NOMO-1 treated with DMSO at 0.1 percent for 48 hours (cell line): ENCODE data around the gene NTRK2.

Source experiments
- DNase-seq: peaks from one replicate; lab custom pipeline; 2025; ENCODE audit not compliant: unreplicated experiment; lab: John Stamatoyannopoulos, UW

The NTRK2 gene

DNA sequence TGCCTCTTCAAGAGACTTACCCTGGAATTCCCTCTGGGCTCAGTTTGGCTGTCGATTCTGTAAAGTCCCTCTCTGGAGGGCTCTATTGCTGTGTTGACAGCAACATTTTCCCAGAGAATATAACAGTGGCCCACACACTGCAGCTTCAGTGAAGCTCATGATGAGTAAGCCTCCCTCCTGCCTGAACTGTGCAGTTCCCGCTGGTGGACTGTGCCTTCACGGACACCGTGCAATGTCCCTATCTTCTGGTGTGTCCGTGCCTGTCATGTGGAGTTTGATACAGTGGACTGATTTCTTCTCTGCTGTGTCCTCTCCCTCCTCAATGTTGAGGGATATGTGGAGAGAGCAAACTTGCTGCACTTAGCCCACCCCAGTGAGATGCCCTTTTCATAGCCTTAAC is 109.0 kb downstream of the NTRK2 start:
- DNase-seq = no peak

DNA sequence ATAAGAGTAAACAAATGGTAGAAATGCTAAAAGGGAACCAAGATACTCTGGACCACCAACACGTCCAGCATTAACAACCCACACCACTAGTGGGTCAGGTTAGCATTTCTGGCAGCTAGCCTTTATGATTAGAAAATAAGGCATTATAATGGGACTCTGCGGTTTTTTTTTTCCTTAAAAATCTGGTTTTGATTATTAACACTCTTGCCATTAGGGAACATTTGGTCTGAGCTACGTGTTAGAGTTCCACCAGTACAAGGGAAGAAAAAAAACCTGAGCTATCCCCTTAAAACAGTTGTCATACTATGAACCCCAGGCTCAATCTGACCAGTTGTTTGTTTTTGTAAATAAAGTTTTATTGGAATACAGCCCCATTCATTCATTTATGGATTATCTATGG is 110.4 kb downstream of the NTRK2 start:
- no peak for DNase-seq

DNA sequence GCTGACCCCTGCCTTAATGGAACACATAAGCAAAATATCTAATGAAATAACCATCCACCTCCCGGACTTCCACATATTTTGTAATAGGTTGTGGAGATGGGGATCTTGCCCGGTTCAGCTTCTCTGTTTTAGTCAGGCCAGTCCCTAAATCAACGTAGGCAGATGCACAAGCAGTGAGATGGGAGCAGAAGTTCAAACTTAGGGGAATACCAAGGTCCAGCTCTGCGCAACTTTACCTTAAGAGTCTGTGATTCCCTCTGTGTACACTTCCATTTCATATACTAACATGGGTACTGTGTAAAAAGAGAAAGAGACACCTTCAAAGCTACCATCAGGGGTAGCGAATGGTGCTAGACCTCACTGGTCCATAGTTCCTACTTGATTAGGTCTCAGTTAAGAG is 110.9 kb downstream of the NTRK2 start:
- DNase-seq = no peak

DNA sequence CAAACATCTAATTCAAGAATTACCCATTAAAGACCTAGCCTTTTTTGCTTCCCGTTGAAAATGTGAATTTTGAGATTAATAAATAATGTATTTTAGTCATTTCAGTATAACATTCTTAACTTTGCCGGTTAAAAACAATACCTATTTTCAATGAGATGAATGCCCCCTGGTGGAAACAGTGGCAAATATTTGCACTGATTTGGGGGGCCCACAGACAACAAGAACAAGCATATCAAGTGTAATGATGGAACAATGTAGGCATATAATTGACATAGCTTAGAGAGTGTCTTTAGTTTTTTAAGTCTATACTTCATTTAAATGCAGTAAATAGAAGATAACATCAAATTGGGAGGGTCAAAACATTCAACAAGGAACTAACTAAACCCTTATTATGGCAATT is 111.9 kb downstream of the NTRK2 start:
- DNase-seq = no peak

DNA sequence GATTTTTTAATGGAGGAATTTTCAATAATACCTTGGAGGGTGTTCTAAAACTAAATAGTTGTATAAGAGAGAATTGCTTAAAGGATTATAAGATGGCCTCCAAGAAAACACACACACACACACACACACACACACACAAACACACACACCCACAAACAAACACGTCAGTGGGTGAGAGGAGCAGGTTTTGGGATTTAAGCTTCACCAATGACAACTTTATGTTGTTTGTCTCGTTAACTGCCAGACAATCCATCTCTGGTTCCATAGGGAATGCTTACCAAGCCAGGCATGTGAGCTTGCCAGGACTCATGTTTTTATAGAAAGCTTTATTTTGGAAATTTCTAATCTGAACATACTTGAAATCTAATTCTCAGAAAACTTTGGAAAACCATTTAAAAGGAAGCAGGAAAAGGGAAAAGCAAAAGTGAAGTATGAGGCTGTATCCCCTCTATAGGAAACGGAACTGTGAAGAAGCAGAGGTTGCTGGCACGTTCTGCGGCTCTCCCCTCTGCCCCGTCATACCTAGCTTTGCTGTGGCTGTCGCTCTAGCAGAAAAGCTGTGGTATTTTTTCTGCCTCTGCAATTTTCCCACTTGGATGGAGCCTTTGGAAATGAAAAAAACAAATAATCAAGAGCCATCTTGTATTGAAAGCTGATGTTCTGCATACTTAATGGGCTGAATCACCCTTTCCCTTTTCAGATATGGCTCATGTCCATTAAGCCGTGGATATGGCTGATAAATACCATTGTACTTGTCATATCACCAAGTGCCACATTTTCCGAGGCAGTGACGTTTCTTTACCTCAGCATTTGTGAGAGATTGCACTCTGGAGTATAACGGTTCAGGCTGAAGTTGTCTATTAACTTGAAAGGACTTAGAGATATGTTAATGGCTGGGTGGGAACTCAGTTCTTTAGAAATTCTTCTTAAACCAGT is 112.7 kb downstream of the NTRK2 start:
- DNase-seq = no peak

DNA sequence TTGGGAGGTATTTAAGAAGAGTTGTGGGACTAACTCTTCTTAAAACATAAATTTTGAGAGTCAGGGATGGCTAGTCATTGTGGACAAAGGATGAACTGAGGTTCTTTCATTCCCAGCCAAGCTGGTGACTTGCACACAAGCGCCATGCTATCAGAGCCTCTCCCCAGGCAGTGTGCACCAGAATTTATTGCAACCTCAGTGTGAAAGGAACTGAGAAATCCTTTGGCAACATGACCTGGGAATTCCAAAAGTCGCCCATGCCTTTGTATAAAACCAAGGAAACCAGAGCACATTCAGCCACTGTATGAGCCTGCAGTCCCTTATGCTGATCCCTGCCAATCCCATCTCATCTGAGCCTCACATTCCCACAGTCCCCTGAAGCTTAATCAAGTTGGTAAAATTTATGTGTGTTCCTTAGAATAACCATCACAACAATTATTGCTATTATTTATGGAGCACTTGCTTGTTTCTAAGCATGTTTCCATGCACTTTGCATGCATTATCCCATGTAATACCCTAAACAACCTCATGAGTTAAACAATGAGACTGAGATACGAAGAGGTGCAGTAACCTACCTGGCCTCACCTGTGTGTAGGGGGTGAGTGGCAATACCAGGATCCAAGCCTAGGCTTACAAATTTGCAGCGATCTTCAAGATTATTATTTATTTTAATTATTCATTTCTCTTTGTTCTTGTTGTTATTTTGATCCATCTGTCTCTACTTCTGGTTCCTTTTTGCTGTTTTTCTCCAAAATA is 116.4 kb downstream of the NTRK2 start:
- no peak for DNase-seq

DNA sequence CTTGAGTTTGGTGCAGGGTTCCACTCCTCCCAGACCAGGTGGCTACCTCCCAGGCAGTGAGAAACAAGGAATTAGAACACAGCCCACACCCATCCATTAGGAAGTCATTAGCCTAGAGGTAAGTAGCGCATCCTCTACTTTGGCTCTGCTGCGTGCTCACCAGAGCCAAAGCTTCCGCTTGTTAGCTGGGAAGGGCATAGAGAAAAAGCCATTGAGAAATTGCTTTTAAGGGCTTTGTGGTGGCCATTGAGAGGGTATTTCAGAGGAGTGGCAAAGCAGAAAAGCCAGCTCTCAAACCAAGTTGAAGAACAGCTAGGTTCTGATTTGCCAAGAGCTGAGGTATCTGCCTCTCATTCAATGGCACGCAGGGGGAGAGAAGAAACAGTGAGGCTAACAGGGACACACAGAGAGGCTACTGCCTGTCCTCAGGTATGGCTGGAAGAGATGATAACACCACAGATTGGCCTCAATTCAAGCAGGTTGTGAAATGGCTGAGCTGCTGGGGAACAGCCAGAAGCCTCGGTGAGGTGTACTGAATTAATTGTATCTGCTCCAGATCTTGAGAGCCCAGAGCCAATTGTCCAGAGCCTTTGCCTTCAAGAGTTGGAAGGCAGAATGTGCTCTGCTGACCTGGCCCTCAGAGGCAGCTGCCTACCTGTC is 119.4 kb downstream of the NTRK2 start:
- no peak for DNase-seq

DNA sequence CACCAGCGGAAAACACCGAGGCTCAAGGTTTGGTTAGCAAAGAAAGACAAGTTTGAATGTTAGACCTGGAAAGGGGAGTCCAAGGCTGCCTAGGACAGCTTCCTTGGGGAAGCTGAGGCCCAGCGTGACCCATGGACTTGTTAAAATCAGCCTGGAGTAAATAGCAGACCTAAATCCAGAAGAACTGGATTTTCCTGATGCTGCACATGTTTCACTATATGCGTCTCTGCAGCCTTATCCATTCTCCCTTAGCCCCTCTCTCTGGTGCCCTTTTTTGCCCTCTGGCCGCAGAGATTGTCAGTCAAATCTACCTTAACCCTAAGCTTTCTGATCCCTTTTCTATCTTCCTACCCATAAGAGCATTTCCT is 119.9 kb downstream of the NTRK2 start:
- no peak for DNase-seq

DNA sequence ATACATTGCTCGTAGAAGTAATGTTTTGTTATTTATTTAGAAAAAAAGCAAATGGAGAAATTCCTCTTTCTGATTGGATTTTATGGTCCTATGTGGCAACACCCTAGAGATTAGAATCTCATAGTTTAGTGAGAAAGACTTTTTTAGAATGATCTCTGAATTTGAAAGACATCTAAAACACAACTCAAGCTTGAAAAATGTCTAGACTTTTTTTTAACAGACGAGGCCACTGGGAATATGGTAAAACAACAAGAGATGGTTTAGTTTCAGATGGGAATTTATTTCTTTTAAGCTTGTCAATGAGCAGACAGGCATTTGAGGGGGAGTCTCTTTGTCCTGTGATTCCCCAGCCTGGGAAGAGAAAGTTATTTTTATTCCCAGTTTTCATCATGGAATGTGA is 122.1 kb downstream of the NTRK2 start:
- DNase-seq = no peak

DNA sequence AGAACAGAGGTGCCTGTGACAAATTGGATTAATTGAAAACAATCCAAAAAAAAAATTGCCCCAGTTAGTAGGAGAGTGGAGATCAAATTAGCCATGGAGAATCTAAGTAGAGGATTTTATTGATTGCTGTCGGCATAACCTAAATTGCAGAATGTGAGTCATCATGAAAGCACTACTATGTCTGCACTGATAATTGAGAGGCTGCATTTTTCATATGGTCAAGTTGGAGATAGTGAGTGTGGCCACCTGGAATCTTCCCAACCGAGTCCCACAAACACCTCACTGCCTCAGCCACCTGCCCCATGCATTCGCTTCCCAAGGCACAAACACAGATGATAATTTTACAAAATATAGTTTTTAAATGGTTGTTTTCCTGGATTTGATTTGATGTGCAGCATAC is 123.7 kb downstream of the NTRK2 start:
- DNase-seq = no peak

DNA sequence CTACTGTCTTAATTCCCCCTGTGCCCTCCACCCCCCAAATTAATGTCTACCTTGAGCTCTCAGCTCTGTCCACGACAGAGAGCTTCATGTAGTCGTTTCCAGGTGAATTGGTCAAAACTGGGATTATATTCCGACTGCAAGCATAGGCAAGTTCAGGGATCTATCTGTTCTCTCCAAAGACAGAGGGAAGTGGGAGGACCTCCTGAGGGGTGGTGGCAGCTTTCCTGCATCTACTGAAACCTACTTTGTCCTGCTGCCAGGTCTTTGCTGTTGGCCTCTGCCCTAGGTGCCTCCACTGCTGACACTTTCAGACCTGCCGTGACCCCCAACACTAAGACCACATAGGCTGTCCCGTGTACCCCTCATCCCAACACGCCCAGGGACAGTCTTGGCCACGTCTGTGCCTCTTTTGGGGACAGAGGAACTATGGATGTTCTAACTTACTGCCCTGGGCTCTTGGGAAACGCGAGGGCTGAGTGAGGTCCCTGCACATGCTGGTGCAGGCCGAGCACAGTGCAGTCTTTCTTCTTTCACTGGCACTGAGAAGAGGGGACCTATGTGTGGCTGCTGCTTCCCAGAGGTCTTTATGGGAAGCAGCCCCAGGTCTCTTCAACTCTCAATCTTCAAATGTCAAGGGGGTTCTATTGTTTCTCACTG is 125.6 kb downstream of the NTRK2 start:
- no peak for DNase-seq

DNA sequence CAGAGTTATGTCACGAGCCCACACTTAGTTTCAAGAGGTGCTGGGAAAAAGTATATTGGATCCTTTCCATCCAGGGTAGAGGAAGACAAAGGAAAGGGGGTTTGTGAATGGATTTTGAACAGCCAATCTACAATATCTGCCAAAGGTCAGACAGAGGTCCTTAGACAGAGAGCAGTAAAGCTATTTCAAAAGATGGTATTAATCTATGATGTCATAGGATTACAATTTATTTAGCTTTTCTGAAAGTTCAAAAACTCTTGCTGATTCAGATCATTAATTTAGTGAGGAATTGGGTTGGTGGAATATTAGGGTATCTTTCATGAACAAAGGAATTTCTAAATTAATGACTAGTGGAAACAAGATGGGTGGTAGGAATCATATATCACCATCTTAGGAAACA is 126.9 kb downstream of the NTRK2 start:
- no peak for DNase-seq

DNA sequence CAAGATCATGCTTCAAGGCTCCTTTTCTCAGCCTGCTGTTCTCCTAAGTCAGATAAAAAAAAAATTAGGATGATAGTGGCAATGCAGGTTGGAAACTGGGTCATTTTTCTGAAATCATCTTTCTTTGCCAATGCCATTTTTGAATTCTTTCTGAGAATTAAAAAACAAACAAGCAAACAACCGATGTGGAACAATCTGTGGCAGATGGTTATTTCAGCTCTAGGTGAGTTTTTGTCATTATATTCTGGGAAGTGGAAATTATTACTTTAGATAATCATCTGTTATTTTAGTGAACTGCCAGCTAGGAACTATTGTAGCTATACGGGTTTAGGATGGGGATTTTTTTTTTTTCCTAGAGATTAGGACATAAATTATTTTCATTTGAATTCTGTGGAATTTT is 129.7 kb downstream of the NTRK2 start:
- DNase-seq = no peak

DNA sequence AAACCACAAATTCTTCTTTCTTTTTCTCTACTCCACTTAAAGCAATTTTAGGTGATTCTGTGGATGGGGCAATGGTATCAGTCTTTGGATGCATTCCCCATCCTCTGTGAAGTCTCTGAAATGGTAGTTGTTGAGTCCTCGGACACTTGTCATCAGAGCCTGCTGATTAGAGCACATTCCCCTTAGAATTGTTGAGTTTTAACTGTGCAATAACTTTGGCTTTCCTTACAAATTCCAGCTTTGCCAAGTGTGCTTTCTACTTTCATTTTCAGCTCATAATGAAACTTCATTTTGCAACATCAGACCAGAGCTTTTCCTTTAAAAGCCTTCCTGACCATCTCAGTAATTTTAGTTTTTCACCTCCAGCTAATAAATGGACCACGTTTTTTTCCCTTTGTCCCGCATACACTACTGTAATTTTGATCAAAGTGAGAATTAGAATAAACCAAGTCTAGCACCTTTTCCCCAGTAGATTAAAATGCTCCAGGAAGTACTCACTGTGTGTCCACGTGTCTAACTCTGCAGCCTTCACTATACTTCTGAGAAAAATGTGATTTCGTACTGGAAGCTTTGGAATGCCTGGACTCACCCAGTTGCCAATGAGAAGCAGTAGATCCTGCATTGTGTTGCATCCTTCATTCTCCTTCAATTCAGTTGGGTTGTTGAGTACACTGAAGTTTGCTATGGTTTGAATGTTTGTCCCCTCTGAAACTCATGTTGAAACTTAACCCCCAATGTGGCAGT is 135.6 kb downstream of the NTRK2 start:
- no peak for DNase-seq

DNA sequence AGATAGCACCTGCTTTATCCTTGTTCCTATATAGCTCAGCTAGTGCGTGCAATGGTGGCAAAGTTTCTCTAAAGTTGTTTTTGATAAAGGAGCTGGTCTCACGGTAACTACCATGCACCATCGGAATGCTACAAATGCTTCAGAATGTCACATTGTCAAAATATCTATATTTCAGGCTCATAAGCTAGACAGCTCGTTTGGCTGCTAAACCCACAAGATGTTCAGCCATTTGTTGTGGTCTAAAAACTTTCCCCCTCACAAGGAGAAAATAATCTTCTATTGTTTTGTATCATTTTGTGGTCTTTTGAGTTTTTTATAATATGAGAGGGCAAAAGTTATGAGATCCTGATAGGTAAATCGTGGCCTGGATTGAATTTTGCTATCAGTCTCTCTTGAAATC is 137.9 kb downstream of the NTRK2 start:
- no peak for DNase-seq

DNA sequence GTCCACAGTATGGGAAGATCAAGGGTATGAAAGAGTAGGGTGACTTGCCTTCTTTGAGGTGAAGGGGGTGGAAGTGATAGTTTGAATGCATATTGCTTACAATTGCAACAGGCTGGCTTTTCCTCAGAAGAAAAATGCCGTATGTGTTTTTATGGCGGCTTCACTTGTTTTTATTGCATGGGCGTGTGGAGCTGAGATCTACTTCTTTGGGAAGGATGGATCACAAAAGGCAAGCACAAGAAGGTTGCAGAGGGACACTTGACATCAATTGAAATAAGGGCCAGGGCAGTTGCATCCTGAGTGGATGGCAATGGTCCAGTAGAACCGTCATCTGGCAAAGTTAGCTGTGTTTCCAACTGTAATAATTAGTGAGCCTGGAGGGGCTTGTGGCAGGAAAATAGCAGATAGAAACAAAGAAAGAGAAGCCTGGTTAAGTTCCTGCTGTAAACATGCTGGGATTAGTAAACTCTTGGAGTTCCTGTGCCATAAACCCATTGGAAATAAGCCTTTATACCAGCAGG is 138.4 kb downstream of the NTRK2 start:
- no peak for DNase-seq

DNA sequence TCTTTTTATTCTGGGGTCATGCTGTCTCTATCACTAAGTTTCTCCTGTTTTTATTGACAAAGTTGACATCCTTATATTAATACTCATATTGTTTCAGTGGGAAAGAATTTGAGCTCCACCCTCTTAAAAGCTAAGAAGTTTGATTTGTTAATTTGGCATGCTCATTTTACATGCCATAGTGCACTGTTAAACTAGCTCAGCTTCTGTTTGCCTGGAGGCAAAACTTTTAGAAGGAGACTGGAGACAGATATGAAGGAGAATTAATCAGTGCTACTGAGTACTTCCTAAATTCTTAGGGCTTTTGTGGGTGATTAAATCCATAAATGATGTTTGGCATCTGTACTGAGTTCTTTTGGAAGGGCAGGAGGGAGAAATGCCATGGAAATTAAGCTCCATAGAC is 138.9 kb downstream of the NTRK2 start:
- DNase-seq = no peak

DNA sequence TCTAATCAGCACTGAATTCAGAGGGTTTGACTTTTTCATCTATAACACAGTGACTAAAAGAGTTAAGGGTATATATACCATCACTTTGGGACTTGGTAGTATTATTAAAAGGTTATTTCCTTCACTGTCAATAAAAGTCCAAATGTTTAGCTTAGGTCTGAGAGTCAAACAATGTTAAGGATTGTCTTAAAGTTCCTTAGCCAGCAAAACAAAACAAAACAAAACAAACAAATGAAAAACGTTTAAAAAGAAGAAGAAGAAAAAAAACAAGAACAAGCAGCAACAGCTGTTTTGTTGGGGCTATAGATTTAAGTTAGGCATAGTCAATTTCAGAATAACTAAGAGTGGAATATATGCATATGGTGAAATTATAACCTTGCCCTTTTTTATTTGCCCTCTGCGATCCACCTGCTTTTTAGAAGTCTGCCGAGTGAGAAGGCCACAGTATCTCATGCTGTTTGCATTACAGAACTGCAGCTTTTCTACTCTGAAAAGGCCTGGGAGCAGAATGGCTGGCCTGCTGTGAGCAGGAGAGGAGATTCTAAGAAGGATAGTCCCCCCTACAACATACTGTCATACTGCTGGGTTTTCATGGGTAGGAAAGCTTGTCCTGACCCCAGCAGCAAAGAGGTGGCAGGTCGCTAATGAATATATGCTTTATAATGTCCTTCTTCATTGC is 141.7 kb downstream of the NTRK2 start:
- no peak for DNase-seq

DNA sequence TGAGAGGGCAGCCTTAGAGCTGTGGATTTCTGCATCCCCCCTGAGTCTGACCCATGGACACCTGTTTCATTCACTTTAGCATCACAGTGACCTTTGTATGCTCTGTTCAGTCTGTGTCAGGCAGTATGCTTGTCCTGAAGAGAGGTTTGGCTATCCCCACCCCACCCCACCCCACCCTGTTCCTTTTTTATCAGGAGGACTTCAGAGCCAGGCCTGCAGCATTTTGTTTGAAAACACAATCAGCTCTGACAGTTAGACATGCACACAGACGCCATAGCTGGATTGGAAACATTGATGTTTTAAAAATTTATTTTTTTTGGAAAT is 142.2 kb downstream of the NTRK2 start:
- no peak for DNase-seq

DNA sequence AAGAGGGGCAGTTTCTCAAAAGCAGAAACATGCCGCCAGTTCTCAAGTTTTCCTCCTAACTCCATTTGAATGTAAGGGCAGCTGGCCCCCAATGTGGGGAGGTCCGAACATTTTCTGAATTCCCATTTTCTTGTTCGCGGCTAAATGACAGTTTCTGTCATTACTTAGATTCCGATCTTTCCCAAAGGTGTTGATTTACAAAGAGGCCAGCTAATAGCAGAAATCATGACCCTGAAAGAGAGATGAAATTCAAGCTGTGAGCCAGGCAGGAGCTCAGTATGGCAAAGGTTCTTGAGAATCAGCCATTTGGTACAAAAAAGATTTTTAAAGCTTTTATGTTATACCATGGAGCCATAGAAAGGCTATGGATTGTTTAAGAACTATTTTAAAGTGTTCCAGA is 142.8 kb downstream of the NTRK2 start:
- DNase-seq = no peak
